Kasumi-1 (cell line): Measurements from ENCODE around the gene CRADD.
"Not testable (repeated sequence)": the region's sequence is repeated elsewhere in the genome, so short reads cannot be mapped to it uniquely, and the experiment has no call there.

ENCODE experiments used
- DNase-seq, 2 experiments: peaks; one replicate each; lab custom pipeline; 2025; lab: John Stamatoyannopoulos, UW

CRADD gene

DNA sequence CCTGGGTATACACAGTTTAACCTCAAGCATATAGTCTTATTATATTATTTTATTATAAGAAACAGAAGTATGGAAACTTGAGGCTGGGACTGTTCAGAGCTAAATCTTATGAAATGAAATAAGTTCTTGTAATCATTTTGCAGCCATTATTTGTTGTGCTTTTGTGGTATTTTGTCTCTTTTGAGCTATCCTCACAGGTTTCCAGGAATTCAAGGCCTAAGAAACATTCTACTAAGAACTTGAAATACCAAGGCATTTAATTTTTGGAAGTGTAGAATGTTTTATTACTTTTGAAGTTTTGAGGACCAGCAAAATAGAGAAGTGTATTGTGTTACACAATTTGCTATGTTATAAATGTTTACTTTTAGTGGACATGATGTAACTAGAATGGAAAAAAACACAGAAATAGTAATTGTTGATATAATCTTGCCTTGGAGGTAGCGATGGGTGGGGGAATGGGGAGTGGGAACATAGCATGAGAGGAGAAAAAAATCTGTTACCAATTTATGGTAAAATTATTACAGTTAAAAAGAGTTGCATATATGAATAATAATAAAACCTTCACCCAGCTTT is 81.7 kb downstream of the CRADD start:
- DNase-seq = no peak

DNA sequence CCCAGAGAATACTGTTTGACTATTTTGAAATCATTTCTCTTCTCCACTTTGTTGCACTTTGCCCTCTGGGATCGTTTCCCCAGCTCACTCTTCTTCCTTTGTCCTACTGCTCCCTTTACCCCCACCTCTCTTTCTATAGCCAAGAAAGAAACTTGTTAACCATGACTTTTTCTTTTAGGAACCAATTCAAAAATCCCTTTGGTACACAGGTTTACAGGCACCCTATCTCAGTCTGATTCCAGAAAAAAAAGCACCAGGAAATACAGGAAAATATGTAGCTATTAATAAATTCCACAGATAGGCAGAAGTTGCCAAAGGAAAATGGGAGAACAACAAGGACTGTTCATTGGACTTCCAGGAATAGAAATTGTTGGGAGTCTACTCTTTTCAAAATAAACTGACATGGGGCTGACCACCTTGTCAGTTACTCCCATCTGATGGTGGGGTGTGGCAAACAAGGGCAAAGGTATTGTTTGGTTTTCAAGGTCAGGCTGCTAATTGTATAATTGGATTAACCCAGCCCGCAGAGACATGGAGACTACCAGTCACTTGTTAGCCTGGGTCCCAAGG is 82.4 kb downstream of the CRADD start:
- DNase-seq = no peak

DNA sequence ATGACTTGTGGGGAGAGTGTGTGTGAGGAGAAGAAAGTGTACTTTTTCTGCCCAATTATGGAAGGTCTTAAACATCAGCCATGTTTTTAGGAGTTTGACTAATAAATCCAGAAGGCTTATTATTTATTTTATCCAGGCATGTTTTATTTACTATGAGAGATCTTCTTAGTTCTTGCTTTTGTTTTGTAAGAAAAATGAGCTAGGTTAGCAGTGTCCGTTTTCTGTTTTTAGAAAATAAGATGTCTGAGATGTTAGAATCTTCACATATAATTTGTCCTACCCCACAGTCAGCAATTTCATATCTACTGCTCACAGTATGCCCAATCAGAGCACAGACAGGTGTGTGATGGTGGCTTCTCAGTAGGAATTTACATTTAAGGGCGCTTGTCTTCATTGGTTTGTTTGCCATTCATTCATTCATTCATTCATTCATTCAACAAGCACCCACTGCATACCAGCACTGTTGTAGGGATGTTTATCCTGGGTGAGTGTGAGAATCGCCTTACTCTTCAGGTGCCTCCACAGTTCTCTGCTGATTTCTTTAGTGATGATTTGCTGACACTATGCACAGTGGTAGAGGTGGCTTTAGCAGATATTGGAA is 83.2 kb downstream of the CRADD start:
- no peak for DNase-seq

DNA sequence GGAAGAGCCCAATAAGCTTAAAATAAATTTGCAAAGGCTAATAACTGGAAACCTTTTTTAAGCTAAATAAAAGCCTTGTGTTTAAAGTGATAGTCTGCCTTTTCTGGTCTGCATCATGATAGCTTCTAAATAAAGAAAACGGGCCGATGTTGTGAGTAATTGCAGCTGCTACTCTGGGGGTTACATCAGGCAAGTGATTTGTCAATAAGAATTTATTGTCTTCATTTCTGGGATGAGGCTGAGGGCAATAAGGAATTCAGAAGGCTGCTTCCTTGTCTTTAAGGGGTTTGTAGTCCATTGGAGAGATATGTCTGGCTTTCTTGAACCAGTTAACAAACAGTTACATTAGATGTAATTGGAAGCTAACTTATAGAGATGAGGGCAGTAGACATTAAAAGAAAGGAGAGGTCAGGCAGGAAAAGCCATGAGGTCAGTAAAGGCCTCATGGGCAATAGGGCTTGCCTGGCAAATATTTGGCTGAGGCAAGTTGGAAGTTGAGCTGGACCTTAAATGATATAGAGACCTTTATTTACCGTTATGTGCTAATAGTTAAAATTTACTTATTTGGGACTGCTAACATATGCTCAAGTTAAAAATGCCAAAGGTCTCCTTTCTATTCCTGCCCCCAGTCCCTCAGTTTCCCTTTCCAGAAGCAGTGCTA is 85.0 kb downstream of the CRADD start:
- no peak for DNase-seq

DNA sequence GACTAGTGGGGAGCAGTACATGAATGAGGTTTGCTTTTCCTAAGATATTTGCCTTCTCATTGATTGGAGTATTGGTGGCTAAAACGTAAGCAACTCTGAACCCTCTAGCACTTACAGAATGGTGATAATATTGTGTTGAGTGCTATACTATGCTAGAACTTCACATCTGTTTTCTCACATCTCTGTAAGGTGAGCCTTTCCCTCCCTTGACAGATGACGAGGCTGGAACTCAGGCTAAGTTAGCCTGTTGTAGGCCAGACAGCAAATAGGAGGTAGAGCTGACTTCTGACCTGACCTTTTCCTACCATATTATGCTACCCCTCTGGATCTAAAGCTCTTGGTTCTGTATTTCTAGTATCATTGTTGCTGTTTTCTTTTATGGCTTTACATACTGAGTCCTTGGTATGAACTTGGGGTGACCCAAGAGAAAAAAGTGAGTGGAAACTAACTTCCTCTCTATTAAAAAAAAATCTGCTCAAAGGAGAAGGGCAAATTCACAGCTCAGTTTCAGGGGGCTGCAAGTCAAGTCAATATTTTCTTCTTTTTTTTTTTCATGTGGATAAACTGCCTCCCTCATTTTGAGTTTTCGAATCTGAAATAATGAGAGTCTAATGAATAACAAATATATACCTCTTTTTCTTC is 85.9 kb downstream of the CRADD start:
- no peak for DNase-seq

DNA sequence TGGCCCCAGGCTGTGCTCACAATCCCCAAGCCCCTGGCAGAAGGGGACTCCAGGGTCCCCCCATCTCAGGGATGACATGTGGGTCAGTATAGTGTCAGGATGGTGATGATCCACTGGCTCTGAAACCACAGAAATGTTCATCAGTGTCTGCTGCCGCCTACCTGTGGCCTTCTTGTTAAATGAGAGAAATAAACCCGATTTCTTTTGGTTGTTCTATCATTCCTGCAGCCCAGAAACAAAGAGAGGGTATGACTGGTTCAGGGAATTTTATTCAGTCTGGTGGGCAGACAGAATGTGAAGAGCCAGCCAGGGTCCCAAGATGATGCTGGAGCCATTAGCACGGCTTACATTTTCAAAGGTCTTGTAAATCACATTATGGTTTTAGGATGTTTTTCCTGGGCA is 86.6 kb downstream of the CRADD start:
- DNase-seq = no peak

DNA sequence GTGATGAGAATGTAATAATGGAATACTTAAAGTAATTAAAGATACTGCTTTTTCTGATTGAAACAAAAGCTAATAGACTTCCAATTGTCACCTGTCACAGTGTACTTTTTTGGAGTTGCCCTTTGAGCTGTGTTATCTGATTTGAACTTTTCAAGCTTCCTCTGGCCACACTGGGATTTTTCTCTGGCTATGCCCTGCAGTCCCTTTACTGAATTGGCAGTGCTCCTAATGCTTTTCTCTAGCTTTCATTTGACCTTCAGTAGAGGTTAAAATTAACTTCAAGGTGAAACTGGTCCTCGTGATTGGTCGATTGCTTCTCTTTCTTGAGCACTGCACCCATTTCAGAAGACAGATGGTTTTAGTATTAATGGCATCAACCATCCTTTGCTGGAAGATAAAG is 89.2 kb downstream of the CRADD start:
- no peak for DNase-seq

DNA sequence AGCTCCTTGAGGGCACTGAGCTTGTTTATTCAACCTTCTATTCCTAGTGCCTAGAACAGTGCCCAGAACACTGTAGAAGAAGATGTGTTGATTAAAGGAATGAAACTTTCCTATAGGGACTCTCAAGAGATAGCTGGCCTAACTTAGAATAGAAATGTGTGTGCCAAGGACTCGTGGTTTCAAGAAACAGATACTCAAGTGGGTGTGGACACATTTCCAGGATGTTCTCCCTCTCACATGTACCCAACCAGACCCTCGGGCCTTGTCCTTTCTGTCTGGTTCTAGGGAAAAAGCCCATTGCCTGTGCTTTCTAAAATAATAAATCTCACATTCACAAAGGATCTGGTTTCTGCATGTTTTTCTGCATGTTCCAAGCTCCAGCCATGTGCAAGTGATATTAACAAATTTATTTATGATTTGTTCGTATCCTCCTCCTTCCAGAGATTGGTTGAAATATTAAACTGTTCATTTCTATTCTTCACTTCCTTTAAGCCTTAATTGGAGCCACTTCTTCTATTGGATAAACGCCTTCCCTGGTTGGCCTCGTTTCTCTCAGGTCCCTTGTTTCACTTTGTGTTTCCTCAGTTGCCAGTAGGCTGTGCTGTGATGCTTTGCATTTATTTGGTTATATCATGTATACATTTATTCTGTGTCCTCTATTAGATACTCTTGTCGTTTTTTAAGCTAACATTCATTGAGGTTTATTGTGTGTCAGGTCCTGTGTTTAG is 89.8 kb downstream of the CRADD start:
- peak; percentile 27 to 59 for DNase-seq

DNA sequence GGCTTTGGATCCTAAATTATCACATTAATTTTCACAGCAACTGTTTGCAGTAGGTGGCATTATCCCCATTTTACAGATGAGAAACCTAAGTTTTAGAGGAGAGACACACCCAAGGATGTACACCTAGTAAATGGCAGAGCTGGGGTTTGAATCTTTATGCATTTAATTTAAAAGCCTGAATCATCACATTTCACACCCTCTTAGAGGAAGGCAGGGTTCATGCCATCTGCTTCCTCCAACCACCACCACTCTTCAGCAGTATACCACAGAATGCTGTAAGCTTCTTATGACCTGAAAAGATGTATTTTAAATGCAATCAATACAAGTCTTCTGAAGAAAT is 90.3 kb downstream of the CRADD start:
- peak; percentile 71 to 74 for DNase-seq

DNA sequence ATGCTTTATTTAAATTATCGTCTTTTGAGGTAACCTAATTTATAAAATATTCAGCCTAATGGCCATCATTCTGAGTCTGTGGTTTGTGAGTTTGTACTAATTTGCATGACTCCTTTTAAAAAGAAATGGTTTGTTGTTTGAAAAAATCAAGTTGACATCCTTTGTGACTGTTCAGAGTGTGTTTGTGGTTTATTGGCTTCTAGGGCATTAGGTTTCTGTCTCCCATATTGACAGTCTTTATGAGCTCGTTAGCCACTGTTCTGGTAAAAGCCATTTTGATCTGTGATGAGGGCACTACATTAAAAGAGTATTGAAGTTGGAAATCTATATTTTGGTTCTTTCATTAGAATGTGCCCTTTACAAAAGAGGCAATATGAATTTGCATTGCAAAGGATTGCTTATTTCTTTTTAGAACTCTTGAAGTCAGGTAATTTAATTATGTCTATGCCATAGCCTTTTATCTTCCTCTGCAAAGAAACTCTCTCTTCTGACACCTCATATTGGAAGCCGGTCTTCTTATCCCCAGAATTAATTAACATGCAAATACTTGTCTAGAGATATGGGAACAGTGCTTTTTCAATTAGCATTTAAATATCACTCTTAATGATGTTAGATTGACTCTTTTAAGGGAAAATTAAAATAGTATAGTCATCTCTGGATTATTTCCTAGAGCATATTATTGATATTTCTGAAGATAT is 95.0 kb downstream of the CRADD start:
- no peak for DNase-seq

DNA sequence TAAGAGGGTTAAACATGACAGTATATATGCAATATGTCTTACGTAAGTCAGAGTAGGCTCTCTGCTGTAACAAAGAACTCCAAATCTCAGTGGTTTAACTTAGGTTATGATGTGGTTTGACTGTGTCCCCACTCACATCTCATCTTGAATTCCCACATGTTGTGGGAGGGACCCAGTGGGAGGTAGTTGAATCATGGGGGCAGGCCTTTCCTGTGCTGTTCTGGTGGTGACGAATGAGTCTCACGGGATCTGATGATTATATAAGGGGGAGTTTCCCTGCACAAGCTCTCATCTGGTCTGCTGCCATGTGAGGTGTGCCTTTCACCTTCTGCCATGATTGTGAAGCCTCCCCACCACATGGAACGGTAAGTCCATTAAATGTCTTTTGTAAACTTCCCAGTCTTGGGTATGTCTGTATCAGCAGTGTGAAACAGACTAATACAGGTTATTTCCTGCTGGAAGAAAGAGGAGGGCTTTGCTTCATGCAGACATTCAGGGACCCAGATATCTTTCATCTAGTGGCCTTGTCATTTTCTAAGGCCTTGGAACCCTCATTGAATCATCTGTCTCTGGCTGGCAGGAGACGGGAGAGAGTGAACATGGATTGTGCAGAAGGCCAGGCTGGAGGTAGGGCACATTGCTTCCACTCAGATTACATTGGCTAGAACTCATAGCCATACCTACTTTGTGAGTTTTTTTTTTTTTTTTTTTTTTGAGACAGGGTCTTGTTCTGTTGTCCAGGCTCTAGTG is 96.1 kb downstream of the CRADD start:
- peak; percentile 24 to 48 for DNase-seq

DNA sequence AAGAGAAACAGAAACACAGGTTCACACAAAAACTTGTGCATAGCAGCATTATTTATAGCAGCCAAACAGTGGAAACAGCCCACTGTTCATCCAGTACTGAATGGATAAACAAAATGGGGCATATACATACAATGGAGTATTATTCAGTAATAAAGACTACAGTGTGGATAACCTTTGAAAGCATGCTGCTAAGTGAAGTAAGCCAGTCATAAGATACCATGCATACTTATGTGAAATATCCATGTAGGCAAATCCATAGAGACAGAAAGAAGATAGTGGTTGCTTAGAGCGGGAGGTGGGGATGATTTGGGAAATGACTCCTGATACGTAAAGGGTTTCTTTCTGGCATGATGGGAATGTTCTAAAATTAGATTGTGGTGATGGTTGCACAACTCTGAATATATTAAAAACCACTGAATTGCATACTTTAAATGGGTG is 99.4 kb downstream of the CRADD start:
- no peak for DNase-seq

DNA sequence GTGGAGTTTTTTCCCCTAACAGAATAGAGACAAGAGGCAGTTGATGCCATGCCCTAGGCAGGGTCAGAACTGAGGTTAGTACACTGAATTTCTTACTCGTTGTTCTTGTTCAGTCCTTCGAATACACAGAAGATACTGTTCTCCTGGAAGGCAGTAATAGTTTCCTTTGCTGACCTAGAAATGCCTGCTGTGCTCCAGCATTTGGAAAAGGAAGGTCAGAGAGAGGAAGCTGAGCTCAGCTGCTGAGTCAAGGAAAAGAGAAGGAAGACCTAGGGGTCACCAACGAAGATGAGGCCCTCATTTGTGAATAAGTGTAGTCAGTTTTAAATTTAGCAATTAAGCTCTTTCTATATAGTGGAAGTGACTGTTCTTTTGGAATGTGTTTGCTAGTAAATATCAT is 100.1 kb downstream of the CRADD start:
- DNase-seq = peak in 1 of 2 experiments; percentile 11

DNA sequence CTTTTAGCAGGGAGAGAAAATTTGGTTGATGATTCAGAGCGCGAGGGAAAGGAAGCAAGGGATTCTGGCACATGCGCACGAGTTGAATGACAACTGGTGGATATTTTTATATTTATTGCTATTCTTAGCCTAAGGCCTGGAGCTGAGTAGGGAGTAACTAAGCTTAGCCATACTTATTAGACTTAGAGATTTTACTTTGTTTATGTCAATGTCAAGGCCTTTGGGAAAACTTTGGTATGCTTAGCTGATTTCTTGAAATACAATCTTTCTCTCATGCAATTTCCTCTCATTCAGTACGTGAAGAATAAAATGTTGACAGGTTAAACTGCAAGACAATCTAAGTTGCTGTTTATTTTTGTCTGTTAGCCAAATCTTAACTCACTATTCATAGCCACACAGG is 101.1 kb downstream of the CRADD start:
- DNase-seq = no peak

DNA sequence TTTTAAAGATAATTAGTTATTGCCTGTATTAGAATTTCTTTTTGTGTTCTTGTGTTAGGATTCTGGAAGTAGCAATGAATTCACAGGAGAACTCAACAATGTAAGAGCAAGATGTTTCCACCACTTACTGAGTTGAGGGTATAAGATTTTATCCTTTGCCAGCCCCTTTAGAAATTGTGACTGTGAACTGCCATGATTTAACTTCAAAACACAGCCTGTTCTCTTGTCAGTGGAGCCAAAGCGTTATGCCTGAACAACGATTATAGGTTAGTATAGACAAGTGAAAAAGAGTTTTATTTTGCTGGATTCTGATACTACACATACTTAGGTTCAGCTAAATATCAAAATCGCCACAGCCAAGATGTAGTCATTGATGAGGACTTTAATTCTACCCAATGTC is 101.6 kb downstream of the CRADD start:
- no peak for DNase-seq

DNA sequence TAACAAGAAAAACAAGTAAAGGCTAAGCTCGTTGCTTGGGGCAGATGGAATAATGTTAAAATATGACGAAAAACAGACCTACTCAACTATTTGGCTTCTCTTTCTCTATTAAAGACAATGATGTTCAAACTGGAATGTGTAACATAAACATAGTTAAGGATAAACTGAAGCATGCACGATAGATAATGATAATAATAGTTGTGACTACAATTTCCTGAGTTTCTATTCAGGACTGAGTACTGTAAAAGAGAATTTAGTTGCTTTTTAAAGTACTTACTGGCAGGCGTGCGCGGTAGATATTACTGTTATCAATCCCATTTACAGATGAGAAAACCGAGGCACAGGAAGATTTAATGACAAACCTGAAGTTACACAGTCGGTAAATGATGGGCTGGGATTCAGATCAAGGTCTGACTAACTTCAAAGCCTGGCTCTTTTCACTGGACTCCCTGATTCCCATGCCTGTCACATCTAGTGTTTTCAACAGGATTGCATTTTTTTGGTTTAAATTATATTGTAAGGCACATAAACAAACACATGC is 103.0 kb downstream of the CRADD start:
- DNase-seq = no peak

DNA sequence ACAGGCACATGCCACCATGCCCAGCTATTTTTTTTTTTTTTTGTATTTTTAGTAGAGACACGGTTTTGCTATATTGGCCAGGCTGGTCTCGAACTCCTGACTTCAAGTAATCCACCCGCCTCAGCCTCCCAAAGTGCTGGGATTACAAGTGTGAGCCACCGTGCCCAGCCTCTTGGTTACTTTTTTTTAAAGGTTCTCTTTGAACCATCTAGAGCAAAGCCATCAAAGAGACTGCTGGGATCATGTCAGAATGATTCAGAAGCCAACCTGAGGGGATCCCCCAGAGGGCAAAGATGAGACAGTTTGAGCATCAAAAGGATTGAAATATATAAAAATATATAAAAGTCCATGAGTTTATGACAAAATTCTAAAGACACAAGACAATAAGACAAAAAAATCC is 103.7 kb downstream of the CRADD start:
- DNase-seq = not testable (repeated sequence)

DNA sequence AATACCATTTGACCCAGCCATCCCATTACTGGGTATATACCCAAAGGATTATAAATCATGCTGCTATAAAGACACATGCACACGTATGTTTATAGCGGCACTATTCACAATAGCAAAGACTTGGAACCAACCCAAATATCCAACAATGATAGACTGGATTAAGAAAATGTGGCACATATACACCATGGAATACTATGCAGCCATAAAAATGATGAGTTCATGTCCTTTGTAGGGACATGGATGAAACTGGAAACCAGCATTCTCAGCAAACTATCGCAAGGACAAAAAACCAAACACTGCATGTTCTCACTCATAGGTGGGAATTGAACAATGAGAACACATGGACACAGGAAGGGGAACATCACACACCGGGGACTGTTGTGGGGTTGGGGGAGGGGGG is 104.8 kb downstream of the CRADD start:
- DNase-seq = not testable (repeated sequence)

DNA sequence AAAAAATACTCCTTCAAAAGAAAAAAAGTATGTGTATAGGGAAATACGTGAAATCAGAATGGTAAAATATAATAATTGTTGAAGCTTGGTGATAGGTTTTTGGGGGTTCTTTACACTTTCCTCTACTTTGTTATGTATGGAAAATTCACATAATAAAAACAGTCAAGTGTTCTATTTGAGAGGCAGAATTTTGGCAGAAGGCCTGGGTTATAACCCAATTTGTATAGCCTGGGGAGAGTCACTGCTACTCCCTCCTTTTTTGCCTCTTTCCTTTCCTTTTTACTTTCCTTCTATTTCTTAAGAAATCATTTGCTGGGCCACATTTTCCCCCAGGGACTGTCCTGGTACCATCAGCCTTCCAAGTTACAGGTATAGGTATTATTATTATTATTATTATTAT is 105.7 kb downstream of the CRADD start:
- no peak for DNase-seq

DNA sequence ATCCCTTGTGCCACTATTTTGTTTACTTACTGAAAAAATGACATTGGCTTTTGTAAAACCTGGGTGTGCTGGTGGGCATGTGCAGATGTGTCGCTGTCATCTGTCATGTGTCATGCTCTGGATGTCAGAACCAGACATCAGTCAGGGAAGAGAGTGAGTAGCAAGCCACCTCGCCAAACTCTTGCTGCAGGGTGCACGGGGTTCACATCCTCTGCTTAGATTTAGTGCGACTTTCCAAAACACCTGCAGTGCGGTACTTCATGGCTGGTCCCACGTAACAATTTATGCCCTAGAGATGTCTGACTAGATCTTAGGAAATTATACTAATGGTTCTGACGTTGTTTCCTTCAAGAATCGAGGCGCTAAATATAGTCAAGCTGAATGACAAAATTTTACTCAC is 106.7 kb downstream of the CRADD start:
- DNase-seq = no peak
